ENCODE results near the gene RABGAP1. TPM values are rescaled to one million over a fixed set of nuclear protein-coding genes. Genes with fewer than 3 reads are reported as not detected.
A peak's percentile ranks its signal among the peaks of the same experiment; 100 is the strongest.

The RABGAP1 gene
- total RNA-seq, 1 experiment from 2014 or later: 85.1 TPM

- H3K9ac ChIP-seq (ENCODE audit: low read length): no peak overlapping the region
- H3K79me2 ChIP-seq (ENCODE audit: low read length): peaks cover 77% of the 10 kb centered on the region
- H3K4me3 ChIP-seq (ENCODE audit: low read length): no peak overlapping the region
- peaks cover 38% of the 10 kb centered on the region for H3K4me1 ChIP-seq (ENCODE audit: low read length)
- H3K9me2 ChIP-seq (replicated peaks; ENCODE audit: insufficient read depth, low read length): no peaks in the 10 kb centered on the region
- H3K4me2 ChIP-seq (ENCODE audit: low read depth, low read length, poor library complexity, severe bottlenecking): no peak overlapping the region
- no peaks in the 10 kb centered on the region for H3K27me3 ChIP-seq (ENCODE audit: low read length)
- no peaks in the 10 kb centered on the region for H3K9me3 ChIP-seq (ENCODE audit: low read length)
- H3K36me3 ChIP-seq (ENCODE audit: insufficient read depth, low read length): peaks cover 14% of the 10 kb centered on the region
- H3K27ac ChIP-seq (ENCODE audit: low read length): no peak overlapping the region
- H2AFZ ChIP-seq (ENCODE audit: low read length): no peak overlapping the region
- no peak for DNase-seq
- peaks cover 2% of the 10 kb centered on the region; the same call in 1 of the 2 replicates for H4K20me1 ChIP-seq (ENCODE audit: insufficient read depth, low read depth, low read length)
These were observed 4.4 kb upstream of the RABGAP1 start for GRCh38 chr9:122936464-122936863.

- Histone ChIP-seq H3K36me3 (ENCODE audit: insufficient read depth, low read length) (peaks cover 14% of the 10 kb centered on the region), H3K9ac (ENCODE audit: low read length) (no peak overlapping the region), H3K79me2 (ENCODE audit: low read length) (peaks cover 78% of the 10 kb centered on the region), H3K27ac (ENCODE audit: low read length) (no peak overlapping the region), H3K4me3 (ENCODE audit: low read length) (no peak overlapping the region), H3K9me2 (replicated peaks; ENCODE audit: insufficient read depth, low read length) (no peaks in the 10 kb centered on the region), H3K9me3 (ENCODE audit: low read length) (no peaks in the 10 kb centered on the region), H2AFZ (ENCODE audit: low read length) (no peak overlapping the region), H3K4me1 (ENCODE audit: low read length) (peaks cover 41% of the 10 kb centered on the region), H4K20me1 (ENCODE audit: insufficient read depth, low read depth, low read length) (peaks cover 7% of the 10 kb centered on the region), H3K4me2 (ENCODE audit: low read depth, low read length, poor library complexity, severe bottlenecking) (no peak overlapping the region), H3K27me3 (ENCODE audit: low read length) (no peaks in the 10 kb centered on the region)
- DNase-seq: no peak
These were observed 3.9 kb upstream of the RABGAP1 start for GRCh38 chr9:122936883-122937282.

- peaks cover 44% of the 10 kb centered on the region for H3K4me1 ChIP-seq (ENCODE audit: low read length)
- DNase-seq: peak; percentile 55
- no peaks in the 10 kb centered on the region for H3K9me3 ChIP-seq (ENCODE audit: low read length)
- peak overlapping the region; percentile 79 for H3K4me3 ChIP-seq (ENCODE audit: low read length)
- peaks cover 8% of the 10 kb centered on the region for H4K20me1 ChIP-seq (ENCODE audit: insufficient read depth, low read depth, low read length)
- peaks cover 16% of the 10 kb centered on the region for H3K36me3 ChIP-seq (ENCODE audit: insufficient read depth, low read length)
- peaks cover 78% of the 10 kb centered on the region for H3K79me2 ChIP-seq (ENCODE audit: low read length)
- no peaks in the 10 kb centered on the region for H3K9me2 ChIP-seq (replicated peaks; ENCODE audit: insufficient read depth, low read length)
- peak overlapping the region; percentile 88 for H3K27ac ChIP-seq (ENCODE audit: low read length)
- 0 out of 2 replicates have a peak overlapping the region, but pooled peaks have one; percentile 27 for H2AFZ ChIP-seq (ENCODE audit: low read length)
- H3K27me3 ChIP-seq (ENCODE audit: low read length): no peaks in the 10 kb centered on the region
- H3K4me2 ChIP-seq (ENCODE audit: low read depth, low read length, poor library complexity, severe bottlenecking): peak overlapping the region; percentile 89
- H3K9ac ChIP-seq (ENCODE audit: low read length): peak overlapping the region; percentile 81
These were observed 1.2 kb upstream of the RABGAP1 start for GRCh38 chr9:122939601-122940000.

GRCh38 chr9:122940454-122940748 is 419 bp upstream of the RABGAP1 start:
- H4K20me1 ChIP-seq (ENCODE audit: insufficient read depth, low read depth, low read length): peaks cover 8% of the 10 kb centered on the region
- no peaks in the 10 kb centered on the region for H3K9me3 ChIP-seq (ENCODE audit: low read length)
- peak overlapping the region; percentile 89 for H3K4me2 ChIP-seq (ENCODE audit: low read depth, low read length, poor library complexity, severe bottlenecking)
- no peaks in the 10 kb centered on the region for H3K9me2 ChIP-seq (replicated peaks; ENCODE audit: insufficient read depth, low read length)
- peaks cover 22% of the 10 kb centered on the region for H3K36me3 ChIP-seq (ENCODE audit: insufficient read depth, low read length)
- 0 out of 2 replicates have a peak overlapping the region, but pooled peaks have one; percentile 18 for H2AFZ ChIP-seq (ENCODE audit: low read length)
- H3K4me1 ChIP-seq (ENCODE audit: low read length): peaks cover 45% of the 10 kb centered on the region
- H3K4me3 ChIP-seq (ENCODE audit: low read length): peak overlapping the region; percentile 79
- DNase-seq: no peak
- H3K27ac ChIP-seq (ENCODE audit: low read length): peak overlapping the region; percentile 88
- H3K79me2 ChIP-seq (ENCODE audit: low read length): peaks cover 78% of the 10 kb centered on the region
- H3K9ac ChIP-seq (ENCODE audit: low read length): peak overlapping the region; percentile 81
- no peaks in the 10 kb centered on the region for H3K27me3 ChIP-seq (ENCODE audit: low read length)

- Histone ChIP-seq H3K36me3 (ENCODE audit: insufficient read depth, low read length) (peaks cover 18% of the 10 kb centered on the region), H3K4me2 (ENCODE audit: low read depth, low read length, poor library complexity, severe bottlenecking) (peak overlapping the region; percentile 93), H3K4me3 (ENCODE audit: low read length) (peak overlapping the region; percentile 88), H3K9me3 (ENCODE audit: low read length) (no peaks in the 10 kb centered on the region), H3K27me3 (ENCODE audit: low read length) (no peaks in the 10 kb centered on the region), H3K9ac (ENCODE audit: low read length) (peak overlapping the region; percentile 81), H4K20me1 (ENCODE audit: insufficient read depth, low read depth, low read length) (peaks cover 8% of the 10 kb centered on the region), H3K27ac (ENCODE audit: low read length) (peak overlapping the region; percentile 53), H2AFZ (ENCODE audit: low read length) (no peak overlapping the region), H3K79me2 (ENCODE audit: low read length) (peaks cover 78% of the 10 kb centered on the region), H3K4me1 (ENCODE audit: low read length) (peaks cover 48% of the 10 kb centered on the region), H3K9me2 (replicated peaks; ENCODE audit: insufficient read depth, low read length) (no peaks in the 10 kb centered on the region)
- DNase-seq: peak; percentile 52
These were observed 888 bp downstream of the RABGAP1 start for GRCh38 chr9:122941582-122942234.

- Histone ChIP-seq H3K79me2 (ENCODE audit: low read length) (peaks cover 96% of the 10 kb centered on the region), H3K9me2 (replicated peaks; ENCODE audit: insufficient read depth, low read length) (no peaks in the 10 kb centered on the region), H4K20me1 (ENCODE audit: insufficient read depth, low read depth, low read length) (peaks cover 8% of the 10 kb centered on the region), H3K4me1 (ENCODE audit: low read length) (peaks cover 20% of the 10 kb centered on the region), H3K27me3 (ENCODE audit: low read length) (no peaks in the 10 kb centered on the region), H3K9me3 (ENCODE audit: low read length) (no peaks in the 10 kb centered on the region), H3K9ac (ENCODE audit: low read length) (no peak overlapping the region), H3K36me3 (ENCODE audit: insufficient read depth, low read length) (peaks cover 27% of the 10 kb centered on the region; the same call in 1 of the 2 replicates), H2AFZ (ENCODE audit: low read length) (no peak overlapping the region), H3K27ac (ENCODE audit: low read length) (peak overlapping the region; percentile 41; the same call in 1 of the 2 replicates), H3K4me2 (ENCODE audit: low read depth, low read length, poor library complexity, severe bottlenecking) (no peak overlapping the region), H3K4me3 (ENCODE audit: low read length) (no peak overlapping the region)
- DNase-seq: no peak
These were observed 4.4 kb downstream of the RABGAP1 start for GRCh38 chr9:122944960-122945888.

- H3K4me2 ChIP-seq (ENCODE audit: low read depth, low read length, poor library complexity, severe bottlenecking): no peak overlapping the region
- H3K4me1 ChIP-seq (ENCODE audit: low read length): peaks cover 16% of the 10 kb centered on the region
- H2AFZ ChIP-seq (ENCODE audit: low read length): no peak overlapping the region
- DNase-seq: no peak
- H3K27ac ChIP-seq (ENCODE audit: low read length): no peak overlapping the region
- H3K36me3 ChIP-seq (ENCODE audit: insufficient read depth, low read length): peaks cover 27% of the 10 kb centered on the region; the same call in 1 of the 2 replicates
- H3K27me3 ChIP-seq (ENCODE audit: low read length): no peaks in the 10 kb centered on the region
- no peaks in the 10 kb centered on the region for H3K9me2 ChIP-seq (replicated peaks; ENCODE audit: insufficient read depth, low read length)
- no peak overlapping the region for H3K9ac ChIP-seq (ENCODE audit: low read length)
- H3K4me3 ChIP-seq (ENCODE audit: low read length): no peak overlapping the region
- no peaks in the 10 kb centered on the region for H3K9me3 ChIP-seq (ENCODE audit: low read length)
- peaks cover 5% of the 10 kb centered on the region for H4K20me1 ChIP-seq (ENCODE audit: insufficient read depth, low read depth, low read length)
- H3K79me2 ChIP-seq (ENCODE audit: low read length): peaks cover 100% of the 10 kb centered on the region
These were observed 5.7 kb downstream of the RABGAP1 start for GRCh38 chr9:122946461-122947005.

GRCh38 chr9:122948313-122948712 is 7.5 kb downstream of the RABGAP1 start:
- no peaks in the 10 kb centered on the region for H3K27me3 ChIP-seq (ENCODE audit: low read length)
- no peaks in the 10 kb centered on the region for H3K9me2 ChIP-seq (replicated peaks; ENCODE audit: insufficient read depth, low read length)
- H4K20me1 ChIP-seq (ENCODE audit: insufficient read depth, low read depth, low read length): no peaks in the 10 kb centered on the region
- H3K27ac ChIP-seq (ENCODE audit: low read length): no peak overlapping the region
- DNase-seq: no peak
- peaks cover 27% of the 10 kb centered on the region; the same call in 1 of the 2 replicates for H3K36me3 ChIP-seq (ENCODE audit: insufficient read depth, low read length)
- H3K4me1 ChIP-seq (ENCODE audit: low read length): peaks cover 4% of the 10 kb centered on the region
- H3K4me2 ChIP-seq (ENCODE audit: low read depth, low read length, poor library complexity, severe bottlenecking): no peak overlapping the region
- H3K9ac ChIP-seq (ENCODE audit: low read length): no peak overlapping the region
- H2AFZ ChIP-seq (ENCODE audit: low read length): no peak overlapping the region
- peaks cover 97% of the 10 kb centered on the region for H3K79me2 ChIP-seq (ENCODE audit: low read length)
- no peaks in the 10 kb centered on the region for H3K9me3 ChIP-seq (ENCODE audit: low read length)
- no peak overlapping the region for H3K4me3 ChIP-seq (ENCODE audit: low read length)

Measured in Karpas-422 (cell line).